Smooth muscle cell (in vitro differentiated cells): Measurements from ENCODE around the gene BEX4. TPM values are rescaled to one million over a fixed set of nuclear protein-coding genes. Genes with fewer than 3 reads are reported as not detected.

Experiments used
- DNase-seq: peaks from one replicate; lab custom pipeline; 2025; ENCODE audit not compliant: unreplicated experiment; lab: John Stamatoyannopoulos, UW
- H2AFZ ChIP-seq: fragments of 200-600 bp; sonication (generic); 2 replicates; pipeline ENCODE4 v1.6.0; 2016; ENCODE audit warnings: antibody characterized with exemption, low read depth, mild to moderate bottlenecking
- H3F3A ChIP-seq: fragments of 200-600 bp; sonication (generic); 2 replicates; pipeline ENCODE4 v1.6.0; 2017; ENCODE audit warnings: antibody characterized with exemption, low read depth
- H3K27ac ChIP-seq: fragments of 200-600 bp; sonication (generic); 2 replicates; pipeline ENCODE4 v1.5.1; 2016; ENCODE audit warnings: low read depth, mild to moderate bottlenecking
- H3K27me3 ChIP-seq: fragments of 200-600 bp; sonication (generic); 2 replicates; pipeline ENCODE4 v1.6.1; 2016; ENCODE audit warnings: low read depth, mild to moderate bottlenecking
- H3K36me3 ChIP-seq: fragments of 200-600 bp; sonication (generic); 2 replicates; pipeline ENCODE4 v1.5.1; 2016; ENCODE audit warnings: low read depth
- H3K4me1 ChIP-seq: fragments of 200-600 bp; sonication (generic); 2 replicates; pipeline ENCODE4 v1.5.1; 2016; ENCODE audit warnings: low read depth
- H3K4me2 ChIP-seq: fragments of 200-600 bp; sonication (generic); 2 replicates; pipeline ENCODE4 v1.6.0; 2016; ENCODE audit warnings: mild to moderate bottlenecking
- H3K4me3 ChIP-seq: fragments of 200-600 bp; sonication (generic); 2 replicates; pipeline ENCODE4 v1.5.1; 2016; ENCODE audit warnings: mild to moderate bottlenecking
- H3K79me2 ChIP-seq: fragments of 200-600 bp; sonication (generic); 2 replicates; pipeline ENCODE4 v1.6.0; 2016; ENCODE audit warnings: low read depth, mild to moderate bottlenecking
- H3K9ac ChIP-seq: fragments of 200-600 bp; sonication (generic); 2 replicates; pipeline ENCODE4 v1.6.0; 2016; ENCODE audit warnings: low read depth
- H3K9me3 ChIP-seq: fragments of 200-600 bp; sonication (generic); replicated peaks from 2 replicates; pipeline ENCODE4 v1.5.1; 2016; ENCODE audit warnings: low read depth
- H4K20me1 ChIP-seq: fragments of 200-600 bp; sonication (generic); 2 replicates; pipeline ENCODE4 v1.6.0; 2016; ENCODE audit warnings: low read depth
- CTCF ChIP-seq: fragments of 200-600 bp; sonication (generic); IDR thresholded peaks from 2 replicates; pipeline ENCODE4 v1.5.1; 2017; ENCODE audit warnings: borderline replicate concordance, mild to moderate bottlenecking, antibody characterized with exemption; ENCODE audit not compliant: insufficient read depth, poor library complexity, severe bottlenecking
- WGBS: methylation state at CpG from one replicate; pipeline ENCODE4 v1.1.7; 2016; ENCODE audit warnings: low lambda C conversion rate; 5-methylcytosine and 5-hydroxymethylcytosine counted together
- polyA plus RNA-seq: library from polyadenylated mRNA; unstranded; fragments of >200 nt; fragmentation: Nextera tagmentation; extraction: Ambion mirVana; gene quantifications from 2 replicates; pipeline ENCODE4 v1.2.1, GENCODE V29; 2016
- total RNA-seq: library from RNA; depleted of rRNA; stranded (reverse); fragments of >200 nt; gene quantifications from 2 replicates; pipeline ENCODE4 v1.2.3, GENCODE V29; 2014

The BEX4 gene
- total and polyA plus RNA-seq, 2 experiments from 2014 or later: 48.7 to 107 TPM

- peak; percentile 5 for DNase-seq
- Histone ChIP-seq H3K36me3 (no peaks in the 10 kb centered on the region), H3K79me2 (no peaks in the 10 kb centered on the region), H3K27ac (no peak overlapping the region), H2AFZ (peak overlapping the region; percentile 64), H3K4me2 (peak overlapping the region; percentile 79), H3K27me3 (no peaks in the 10 kb centered on the region), H4K20me1 (no peaks in the 10 kb centered on the region), H3K9ac (no peak overlapping the region), H3K9me3 (no peaks in the 10 kb centered on the region), H3K4me3 (peak overlapping the region; percentile 38), H3F3A (no peaks in the 10 kb centered on the region), H3K4me1 (no peaks in the 10 kb centered on the region)
- 48% methylated on average over 11 of the region's 11 CpGs for WGBS
- TF ChIP-seq CTCF: peak; percentile 72
Measured at GRCh38 chrX:103175944-103176753, 38.8 kb upstream of the BEX4 start.

DNA sequence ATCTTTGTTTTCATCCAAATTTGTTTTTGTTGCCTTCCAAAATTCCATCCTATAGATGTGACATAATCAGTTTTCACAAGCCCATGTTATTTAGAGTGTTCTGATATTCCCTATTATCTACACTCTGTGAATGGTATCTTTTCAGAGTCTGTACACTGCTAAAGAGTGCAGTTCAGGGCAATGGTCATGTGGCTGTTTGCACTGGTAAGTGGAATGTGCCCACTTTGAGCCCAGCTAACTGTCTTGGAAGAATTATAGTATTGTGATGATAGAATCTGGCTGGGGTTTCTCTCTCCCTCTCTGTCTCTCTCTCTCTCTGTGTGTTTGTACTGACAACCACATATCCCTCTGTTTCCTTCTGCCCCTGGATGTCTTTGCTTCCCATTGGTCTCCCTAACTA, 37.4 kb upstream of the BEX4 start:
- H3K9me3 ChIP-seq: no peaks in the 10 kb centered on the region
- no peak overlapping the region for H2AFZ ChIP-seq
- H3K27ac ChIP-seq: no peak overlapping the region
- H3F3A ChIP-seq: no peaks in the 10 kb centered on the region
- no peak for DNase-seq
- no peaks in the 10 kb centered on the region for H4K20me1 ChIP-seq
- H3K4me3 ChIP-seq: no peak overlapping the region
- no peaks in the 10 kb centered on the region for H3K4me1 ChIP-seq
- H3K79me2 ChIP-seq: no peaks in the 10 kb centered on the region
- no peaks in the 10 kb centered on the region for H3K36me3 ChIP-seq
- no peak overlapping the region for H3K9ac ChIP-seq
- no peaks in the 10 kb centered on the region for H3K27me3 ChIP-seq
- no peak overlapping the region for H3K4me2 ChIP-seq
- TF ChIP-seq CTCF: no peak

DNA sequence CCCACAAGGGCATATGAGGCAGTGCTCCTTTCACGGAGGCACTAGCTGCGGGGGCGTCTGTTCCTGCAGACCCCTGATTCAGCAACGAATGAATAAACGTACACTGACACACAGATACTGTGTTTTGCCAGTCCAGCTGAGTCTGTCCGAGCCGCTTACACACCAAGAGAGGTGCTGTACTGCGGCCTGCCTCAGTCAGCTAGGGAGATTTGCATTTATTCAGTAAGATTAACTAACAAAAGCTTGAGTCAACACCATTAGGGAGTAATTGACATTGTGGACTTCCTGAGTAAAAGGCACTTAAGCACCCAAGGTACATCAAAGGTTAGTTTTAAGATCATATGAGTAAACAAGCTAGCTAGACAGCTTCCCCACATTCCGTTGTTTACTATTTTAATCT, 31.0 kb upstream of the BEX4 start:
- no peak overlapping the region for H3K9ac ChIP-seq
- no peaks in the 10 kb centered on the region for H3K36me3 ChIP-seq
- no peaks in the 10 kb centered on the region for H3F3A ChIP-seq
- H2AFZ ChIP-seq: no peak overlapping the region
- no peak overlapping the region for H3K27ac ChIP-seq
- H3K4me2 ChIP-seq: no peak overlapping the region
- H3K4me3 ChIP-seq: no peak overlapping the region
- no peaks in the 10 kb centered on the region for H3K27me3 ChIP-seq
- no peak for TF ChIP-seq CTCF
- H3K9me3 ChIP-seq: no peaks in the 10 kb centered on the region
- H3K4me1 ChIP-seq: no peaks in the 10 kb centered on the region
- H3K79me2 ChIP-seq: no peaks in the 10 kb centered on the region
- 48% methylated on average over 9 of the region's 9 CpGs for WGBS
- DNase-seq: no peak
- no peaks in the 10 kb centered on the region for H4K20me1 ChIP-seq

DNA sequence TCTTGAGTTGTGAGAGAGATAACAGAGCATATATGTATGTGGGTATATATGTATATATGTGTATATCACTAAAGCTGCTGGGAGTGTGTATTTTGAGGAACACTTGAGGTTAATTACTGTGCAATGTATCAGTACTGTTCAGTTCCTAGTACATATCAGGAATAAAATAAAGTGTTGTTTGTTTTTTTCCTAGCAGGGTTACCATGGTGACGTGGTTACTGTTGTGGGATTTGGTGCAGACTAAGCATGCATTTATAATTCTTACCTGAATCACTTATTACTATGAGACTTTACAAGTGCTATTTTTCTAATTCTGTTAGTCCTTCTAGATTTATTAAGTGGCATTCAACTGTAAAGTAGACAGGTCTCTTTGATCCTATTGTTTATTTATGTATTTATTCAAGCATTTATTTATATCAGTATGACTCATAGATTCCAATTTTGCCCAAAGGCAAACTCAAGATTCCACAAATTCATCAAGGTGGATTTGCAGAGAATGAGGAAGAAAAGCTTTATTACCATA, 26.9 kb upstream of the BEX4 start:
- Histone ChIP-seq H3K9ac (no peak overlapping the region), H3K9me3 (no peaks in the 10 kb centered on the region), H3K36me3 (no peaks in the 10 kb centered on the region), H3K4me1 (no peaks in the 10 kb centered on the region), H2AFZ (no peak overlapping the region), H3K27me3 (no peaks in the 10 kb centered on the region), H3K4me2 (no peak overlapping the region), H3K4me3 (no peak overlapping the region), H4K20me1 (no peaks in the 10 kb centered on the region), H3F3A (no peaks in the 10 kb centered on the region), H3K79me2 (no peaks in the 10 kb centered on the region), H3K27ac (no peak overlapping the region)
- DNase-seq: no peak
- 71% methylated on average over 1 of the region's 1 CpG for WGBS
- no peak for TF ChIP-seq CTCF
